Heart right ventricle (tissue), 16 donors: ENCODE results near the gene SLC2A1. TPM values are rescaled to one million over a fixed set of nuclear protein-coding genes. Genes with fewer than 3 reads are reported as not detected.
A peak's percentile ranks its signal among the peaks of the same experiment; 100 is the strongest.

Experiments used
- ATAC-seq, 8 donors: fragments of 200-7000 bp; cut with Tn5 transposase; one replicate each; pipeline ENCODE4 v1.9.1; 2020; ENCODE audit warnings: mild to moderate bottlenecking in 8 of 8, moderate library complexity in 8 of 8, moderate number of reproducible peaks in 1 of 8
- DNase-seq, 2 donors: peaks; one replicate each; pipeline ENCODE4 v3.0.0-alpha.2; 2020
- H3K27ac ChIP-seq, 10 donors: fragments of 200-600 bp; sonication (generic) in 2 of 10; one replicate each; pipeline versions ENCODE4 v1.5.0 to v1.8.0; 2020 to 2022; ENCODE audit warnings: mild to moderate bottlenecking in 3 of 10
- H3K27me3 ChIP-seq, 7 donors: fragments of 200-600 bp; one replicate each; pipeline ENCODE4 v1.8.0; 2021 to 2022; ENCODE audit warnings: mild to moderate bottlenecking in 2 of 7
- H3K36me3 ChIP-seq, 9 donors: fragments of 200-600 bp; sonication (generic) in 1 of 9; one replicate each; pipeline versions ENCODE4 v1.5.0 to v1.8.0; 2020 to 2022; ENCODE audit warnings: mild to moderate bottlenecking in 2 of 9
- H3K4me1 ChIP-seq, 9 donors: fragments of 200-600 bp; sonication (generic) in 1 of 9; one replicate each; pipeline versions ENCODE4 v1.5.0 to v1.8.0; 2020 to 2022; ENCODE audit warnings: mild to moderate bottlenecking in 4 of 9
- H3K4me3 ChIP-seq, 10 donors: fragments of 200-600 bp; sonication (generic) in 2 of 10; one replicate each; pipeline versions ENCODE4 v1.5.0 to v1.8.0; 2020 to 2022; ENCODE audit warnings: mild to moderate bottlenecking in 7 of 10, moderate library complexity in 2 of 10
- H3K9me3 ChIP-seq, 11 donors: fragments of 200-600 bp in 10 of 11; sonication (generic) in 2 of 11; one replicate each; pipeline versions ENCODE4 v1.5.0 to v1.8.0; 2013 to 2022; ENCODE audit warnings: mild to moderate bottlenecking in 2 of 11, control low read depth in 1 of 11, moderate library complexity in 1 of 11
- CTCF ChIP-seq, 9 donors: fragments of 200-600 bp; sonication (generic) in 2 of 9; IDR thresholded peaks; one replicate each; pipeline versions ENCODE4 v1.5.0 to v1.8.0; 2021 to 2022; ENCODE audit warnings: antibody characterized with exemption in 9 of 9, mild to moderate bottlenecking in 5 of 9, moderate library complexity in 1 of 9
- WGBS, 2 donors: extraction: QIAGEN DNeasy Blood & Tissue Kit; methylation state at CpG; one replicate each; pipeline ENCODE4 v1.1.7; 2013; ENCODE audit warnings: inconsistent platforms in 1 of 2; 5-methylcytosine and 5-hydroxymethylcytosine counted together
- intact Hi-C, 10 donors: fragments of 100-400 bp; cut with DNase I; formaldehyde crosslinking; loops; one replicate each; pipeline versions ENCODE4 v1.11.1 to v1.14.2; 2022
- polyA plus RNA-seq, 2 donors: library from polyadenylated mRNA; stranded (reverse); fragments of 200-250 nt; gene quantifications; one replicate each; pipeline ENCODE4 v1.2.3, GENCODE V29; 2013
- total RNA-seq, 10 donors: library from RNA; stranded (reverse); fragmentation: NEBNext Ultra II Directional in 3 of 10; extraction: Animal tissue kit (Norgen Biotek cat#: 25700) in 3 of 10; gene quantifications; one replicate each; pipeline versions ENCODE4 v1.2.1 to v1.2.4, GENCODE V29; 2021 to 2023
- donor health status: Arrhythmogenic right ventricular cardiomyopathy.
- donor health status: ischemic (EF 13 %, LVEDD 7.1; RV severe dilation, severe dysfunction).
- donor health status: healthy with polysubstance abuse.
- donor health status: DM: no; HTN: yes; CAD: no.
- donor health status: DM: no; HTN: no; CAD: no.
- donor health status: ischemic (EF 25% LVEDD 6.9; RV normal size, moderate dysfunction).
- donor health status: ischemic (EF 25% LVEDD 5.7; RV mildly dilated, moderate dysfunction).
- donor health status: healthy.
- donor health status: DM: yes; HTN: yes; CAD: no.
- donor health status: Ischemic cardiomyopathy.
- donor health status: ischemic (EF 35%, LVEDD 5.7; RV mildly dilated, moderate dysfunction).
- donor health status: nonischemic (EF 11% LVEDD 7.7; RV severe dilation, severe dysfunction).
- donor health status: DM: yes; HTN: yes; CAD: no.
- donor health status: PGD.
- donor health status: ischemic (EF 29% LVEDD 5.4; RV normal size, mild dysfunction).
- donor health status: nonischemic (EF 23%, LVEDD 6.1; RV moderate dilation, normal function).

SLC2A1 gene
- total and polyA plus RNA-seq, 12 donors, result 6.7 to 98.7 (median 28.9) TPM

GRCh38 chr1:42979896-42980800 lies 21.5 kb upstream of the SLC2A1 start:
- Histone ChIP-seq H3K36me3 (no peaks in the 10 kb centered on the region), H3K4me1 (peaks cover 0 to 7% (median 0%) of the 10 kb centered on the region in 9 donors), H3K27ac (no peak overlapping the region), H3K9me3 (no peaks in the 10 kb centered on the region), H3K27me3 (no peaks in the 10 kb centered on the region), H3K4me3 (no peak overlapping the region)
- 86 to 87% methylated on average over 9 of the region's 9 CpGs for WGBS, 2 donors
- no peak for TF ChIP-seq CTCF (IDR thresholded peaks at IDR 0.05)
- no peak for DNase-seq
- no peak for ATAC-seq
- intact Hi-C loops, result no loop called here

GRCh38 chr1:42979036-42979430 lies 20.4 kb upstream of the SLC2A1 start:
- intact Hi-C loops, result no loop called here

GRCh38 chr1:42978317-42979035 lies 19.8 kb upstream of the SLC2A1 start:
- H3K4me1 ChIP-seq, result peaks cover 0 to 7% (median 1%) of the 10 kb centered on the region in 9 donors
- H3K27me3 ChIP-seq, result no peaks in the 10 kb centered on the region
- no peak overlapping the region for H3K4me3 ChIP-seq
- no peaks in the 10 kb centered on the region for H3K9me3 ChIP-seq
- intact Hi-C loops, result no loop called here
- no peak for TF ChIP-seq CTCF (IDR thresholded peaks at IDR 0.05)
- no peaks in the 10 kb centered on the region for H3K36me3 ChIP-seq
- DNase-seq (no peak), ATAC-seq (peak in 1 of 8 donors; percentile 27)
- H3K27ac ChIP-seq, result no peak overlapping the region
- 71 to 72% methylated on average over 14 of the region's 14 CpGs for WGBS, 2 donors

More at GRCh38 chr1:42979036-42979430, 20.4 kb upstream of the SLC2A1 start:
- no peak overlapping the region for H3K27ac ChIP-seq
- no peaks in the 10 kb centered on the region for H3K27me3 ChIP-seq
- WGBS, 2 donors, result 90 to 96% methylated on average over 2 of the region's 2 CpGs
- DNase-seq (no peak), ATAC-seq (no peak)
- H3K9me3 ChIP-seq, result no peaks in the 10 kb centered on the region
- peaks cover 0 to 7% (median 0%) of the 10 kb centered on the region in 9 donors for H3K4me1 ChIP-seq
- no peaks in the 10 kb centered on the region for H3K36me3 ChIP-seq
- TF ChIP-seq CTCF (IDR thresholded peaks at IDR 0.05), result no peak
- H3K4me3 ChIP-seq, result no peak overlapping the region

- TF ChIP-seq CTCF (IDR thresholded peaks at IDR 0.05), result no peak
- DNase-seq (no peak), ATAC-seq (no peak)
- Histone ChIP-seq H3K36me3 (no peaks in the 10 kb centered on the region), H3K27me3 (no peaks in the 10 kb centered on the region), H3K4me3 (no peak overlapping the region), H3K27ac (no peak overlapping the region), H3K4me1 (peaks cover 0 to 9% (median 6%) of the 10 kb centered on the region in 9 donors), H3K9me3 (no peaks in the 10 kb centered on the region)
- 100% methylated on average over 1 of the region's 1 CpG for WGBS, 2 donors
- intact Hi-C loops, result no loop called here
Observed at GRCh38 chr1:42977653-42978052, 19.0 kb upstream of the SLC2A1 start.
